Testis (tissue), 3 donors: ENCODE measurements around the gene AOC3. TPM values are rescaled to one million over a fixed set of nuclear protein-coding genes. Genes with fewer than 3 reads are reported as not detected.
"Not testable (repeated sequence)": the region's sequence is repeated elsewhere in the genome, so short reads cannot be mapped to it uniquely, and the experiment has no call there.

Experiments used
- DNase-seq: peaks from one replicate; pipeline ENCODE4 v3.0.0-alpha.2; 2019
- H3K27ac ChIP-seq, 2 donors: fragments of 200-600 bp; sonication (generic); one replicate each; pipeline ENCODE4 v1.5.1; 2019
- H3K27me3 ChIP-seq: fragments of 200-600 bp; sonication (generic); one replicate; pipeline ENCODE4 v1.5.1; 2019
- H3K36me3 ChIP-seq: fragments of 200-600 bp; sonication (generic); one replicate; pipeline ENCODE4 v1.5.1; 2017; ENCODE audit warnings: low read depth; ENCODE audit errors: missing control alignments
- H3K4me1 ChIP-seq: fragments of 200-600 bp; sonication (generic); one replicate; pipeline ENCODE4 v1.5.1; 2019
- H3K4me3 ChIP-seq, 2 donors: fragments of 200-600 bp; sonication (generic); one replicate each; pipeline ENCODE4 v1.5.1; 2017 to 2019
- H3K9me3 ChIP-seq: fragments of 200-600 bp; sonication (generic); one replicate; pipeline ENCODE4 v1.5.1; 2017
- CTCF ChIP-seq, 3 experiments: fragments of 450-650 bp in 2 of 3; fragments of 200-600 bp in 1 of 3; sonication (generic) in 1 of 3; IDR thresholded peaks; one replicate each; pipeline ENCODE4 v1.5.1; 2016 to 2019; ENCODE audit warnings: antibody characterized with exemption in 3 of 3, mild to moderate bottlenecking in 2 of 3, moderate library complexity in 1 of 3
- POLR2A ChIP-seq: fragments of 450-650 bp; IDR thresholded peaks from one replicate; pipeline ENCODE4 v1.6.1; 2017; ENCODE audit warnings: antibody characterized with exemption, mild to moderate bottlenecking, moderate library complexity
- WGBS, 2 donors: methylation state at CpG; one replicate each; pipeline ENCODE4 v1.1.5; 2018; 5-methylcytosine and 5-hydroxymethylcytosine counted together
- intact Hi-C: fragments of 100-400 bp; cut with DNase I; formaldehyde crosslinking; loops from one replicate; pipeline ENCODE4 v1.15.1; 2023; ENCODE audit warnings: low total_unique reads
- polyA plus RNA-seq: library from polyadenylated mRNA; stranded (reverse); fragments of 350-450 nt; fragmentation: Illumina TruSeq; extraction: RNeasy Lipid Tissue Mini Kit (QIAGEN cat#74804); gene quantifications from one replicate; pipeline ENCODE4 v1.2.3, GENCODE V29; 2014; ENCODE audit warnings: low read depth, low replicate concordance; ENCODE audit not compliant: insufficient read depth
- total RNA-seq, 2 donors: library from RNA; depleted of rRNA; stranded (reverse); fragments of >200 nt; gene quantifications; one replicate each; pipeline ENCODE4 v1.2.3, GENCODE V29; 2016

AOC3 gene
- total and polyA plus RNA-seq, 3 donors from 2014 or later, result 14.3 to 46.4 (median 14.8) TPM

GRCh38 chr17:42846594-42847280, 4.3 kb upstream of the AOC3 start:
- 56 to 62% methylated on average over 9 of the region's 9 CpGs for WGBS, 2 donors

GRCh38 chr17:42848093-42848492, 2.9 kb upstream of the AOC3 start:
- WGBS, 2 donors, result 76 to 84% methylated on average over 3 of the region's 3 CpGs

More at GRCh38 chr17:42846594-42847280, 4.3 kb upstream of the AOC3 start:
- TF ChIP-seq POLR2A (no peak), CTCF (IDR thresholded peaks at IDR 0.05) (no peak)
- Histone ChIP-seq H3K4me1 (peaks cover 6% of the 10 kb centered on the region), H3K9me3 (no peaks in the 10 kb centered on the region), H3K27ac (no peak overlapping the region), H3K27me3 (no peaks in the 10 kb centered on the region), H3K36me3 (no peaks in the 10 kb centered on the region), H3K4me3 (no peak overlapping the region)
- intact Hi-C loops, result no loop called here
- DNase-seq, result no peak

GRCh38 chr17:42849031-42849430, 2.0 kb upstream of the AOC3 start:
- no peaks in the 10 kb centered on the region for H3K9me3 ChIP-seq
- intact Hi-C loops, result no loop called here
- DNase-seq, result no peak
- H3K27ac ChIP-seq, result no peak overlapping the region
- H3K27me3 ChIP-seq, result no peaks in the 10 kb centered on the region
- 83 to 92% methylated on average over 7 to 9 of the region's 9 CpGs for WGBS, 2 donors
- peaks cover 6% of the 10 kb centered on the region for H3K4me1 ChIP-seq
- TF ChIP-seq CTCF (IDR thresholded peaks at IDR 0.05) (no peak), POLR2A (no peak)
- H3K4me3 ChIP-seq, result no peak overlapping the region
- no peaks in the 10 kb centered on the region for H3K36me3 ChIP-seq

More at GRCh38 chr17:42848093-42848492, 2.9 kb upstream of the AOC3 start:
- H3K9me3 ChIP-seq, result no peaks in the 10 kb centered on the region
- DNase-seq, result no peak
- H3K4me3 ChIP-seq, result no peak overlapping the region
- TF ChIP-seq POLR2A (no peak), CTCF (IDR thresholded peaks at IDR 0.05) (no peak)
- no peaks in the 10 kb centered on the region for H3K36me3 ChIP-seq
- no peaks in the 10 kb centered on the region for H3K27me3 ChIP-seq
- intact Hi-C loops, result no loop called here
- peaks cover 6% of the 10 kb centered on the region for H3K4me1 ChIP-seq
- no peak overlapping the region for H3K27ac ChIP-seq

GRCh38 chr17:42849451-42850181, 1.4 kb upstream of the AOC3 start:
- DNase-seq, result peak; percentile 34
- H3K27ac ChIP-seq, result no peak overlapping the region
- no peak for TF ChIP-seq CTCF (IDR thresholded peaks at IDR 0.05)
- no peak for TF ChIP-seq POLR2A
- intact Hi-C loops, result no loop called here
- H3K9me3 ChIP-seq, result no peaks in the 10 kb centered on the region
- H3K4me1 ChIP-seq, result peaks cover 6% of the 10 kb centered on the region
- WGBS, 2 donors, result 65 to 69% methylated on average over 7 to 8 of the region's 8 CpGs
- H3K4me3 ChIP-seq, result no peak overlapping the region
- no peaks in the 10 kb centered on the region for H3K27me3 ChIP-seq
- H3K36me3 ChIP-seq, result no peaks in the 10 kb centered on the region

- H3K36me3 ChIP-seq, H3K27me3 ChIP-seq, H3K4me3 ChIP-seq, H3K4me1 ChIP-seq, intact Hi-C loops, DNase-seq, H3K9me3 ChIP-seq: not testable (repeated sequence)
- H3K27ac ChIP-seq, result peak overlapping the region in 1 of 2 donors; percentile 76
- 50 to 75% methylated on average over 1 to 17 of the region's 28 CpGs for WGBS, 2 donors
Observed at GRCh38 chr17:42851371-42852240, 607 bp downstream of the AOC3 start.
